Lung (tissue), 12 donors: Measurements from ENCODE around the gene EEPD1. TPM values are rescaled to one million over a fixed set of nuclear protein-coding genes. Genes with fewer than 3 reads are reported as not detected.

Source experiments
- ATAC-seq: fragments of 200-7000 bp; cut with Tn5 transposase; one replicate; pipeline ENCODE4 v1.9.1; 2020; ENCODE audit warnings: moderate number of reproducible peaks; ENCODE audit not compliant: insufficient read depth, low FRiP score
- DNase-seq, 3 donors: peaks; one replicate each; pipeline ENCODE4 v3.0.0-alpha.2; 2013 to 2017
- H3K27ac ChIP-seq, 2 donors: one replicate each; pipeline ENCODE4 v1.5.1; 2013; ENCODE audit warnings: mild to moderate bottlenecking in 2 of 2, moderate library complexity in 2 of 2, control low read depth in 1 of 2, inconsistent platforms in 1 of 2, low read depth in 1 of 2, low read length in 1 of 2
- H3K27me3 ChIP-seq, 3 donors: one replicate each; pipeline ENCODE4 v1.5.1; 2013; ENCODE audit warnings: low read length in 2 of 3; ENCODE audit not compliant: control insufficient read depth in 3 of 3, insufficient read depth in 3 of 3
- H3K36me3 ChIP-seq, 4 donors: one replicate each; pipeline ENCODE4 v1.5.1; 2013; ENCODE audit warnings: low read length in 4 of 4, mild to moderate bottlenecking in 1 of 4, moderate library complexity in 1 of 4; ENCODE audit not compliant: control insufficient read depth in 4 of 4, insufficient read depth in 4 of 4
- H3K4me1 ChIP-seq, 5 donors: one replicate each; pipeline ENCODE4 v1.5.1; 2013; ENCODE audit warnings: low read length in 5 of 5, mild to moderate bottlenecking in 2 of 5, moderate library complexity in 1 of 5; ENCODE audit not compliant: control insufficient read depth in 5 of 5, insufficient read depth in 5 of 5
- H3K4me3 ChIP-seq: one replicate; pipeline ENCODE4 v1.5.1; 2013; ENCODE audit warnings: mild to moderate bottlenecking, control low read depth, moderate library complexity
- H3K9ac ChIP-seq, 2 donors: one replicate each; pipeline ENCODE4 v1.5.1; 2013; ENCODE audit warnings: low read length in 2 of 2, control low read depth in 1 of 2; ENCODE audit not compliant: insufficient read depth in 1 of 2
- H3K9me3 ChIP-seq, 4 donors: one replicate each; pipeline ENCODE4 v1.5.1; 2013; ENCODE audit warnings: low read length in 3 of 4, mild to moderate bottlenecking in 1 of 4, moderate library complexity in 1 of 4; ENCODE audit not compliant: control insufficient read depth in 4 of 4, insufficient read depth in 3 of 4
- WGBS, 2 donors: extraction: QIAGEN DNeasy Blood & Tissue Kit; methylation state at CpG; one replicate each; pipeline ENCODE4 v1.1.7; 2013; 5-methylcytosine and 5-hydroxymethylcytosine counted together
- polyA plus RNA-seq, 2 donors: library from polyadenylated mRNA; stranded (reverse); fragments of 200-250 nt; gene quantifications; one replicate each; pipeline ENCODE4 v1.2.1, GENCODE V29; 2013
- total RNA-seq, 2 donors: library from RNA; depleted of rRNA in 1 of 2; stranded (reverse); fragments of >200 nt in 1 of 2; gene quantifications; one replicate each; pipeline ENCODE4 v1.2.1, GENCODE V29; 2014 to 2021
- TF ChIP-seq, protein P1 (sequence below): IDR thresholded peaks from 2 replicates; pipeline ENCODE4 v1.5.1; 2012; ENCODE audit warnings: mild to moderate bottlenecking; ENCODE audit errors: control extremely low read depth, extremely low read depth
- donor health status: control.
- donor health status: control.
- donor health status: Bipolar disorder and iron deficiency.
- donor health status: healthy.
- donor health status: DM: yes; HTN: yes; CAD: no.

Gene EEPD1
- total and polyA plus RNA-seq, 4 donors = 5.4 to 15.3 (median 7.9) TPM

DNA sequence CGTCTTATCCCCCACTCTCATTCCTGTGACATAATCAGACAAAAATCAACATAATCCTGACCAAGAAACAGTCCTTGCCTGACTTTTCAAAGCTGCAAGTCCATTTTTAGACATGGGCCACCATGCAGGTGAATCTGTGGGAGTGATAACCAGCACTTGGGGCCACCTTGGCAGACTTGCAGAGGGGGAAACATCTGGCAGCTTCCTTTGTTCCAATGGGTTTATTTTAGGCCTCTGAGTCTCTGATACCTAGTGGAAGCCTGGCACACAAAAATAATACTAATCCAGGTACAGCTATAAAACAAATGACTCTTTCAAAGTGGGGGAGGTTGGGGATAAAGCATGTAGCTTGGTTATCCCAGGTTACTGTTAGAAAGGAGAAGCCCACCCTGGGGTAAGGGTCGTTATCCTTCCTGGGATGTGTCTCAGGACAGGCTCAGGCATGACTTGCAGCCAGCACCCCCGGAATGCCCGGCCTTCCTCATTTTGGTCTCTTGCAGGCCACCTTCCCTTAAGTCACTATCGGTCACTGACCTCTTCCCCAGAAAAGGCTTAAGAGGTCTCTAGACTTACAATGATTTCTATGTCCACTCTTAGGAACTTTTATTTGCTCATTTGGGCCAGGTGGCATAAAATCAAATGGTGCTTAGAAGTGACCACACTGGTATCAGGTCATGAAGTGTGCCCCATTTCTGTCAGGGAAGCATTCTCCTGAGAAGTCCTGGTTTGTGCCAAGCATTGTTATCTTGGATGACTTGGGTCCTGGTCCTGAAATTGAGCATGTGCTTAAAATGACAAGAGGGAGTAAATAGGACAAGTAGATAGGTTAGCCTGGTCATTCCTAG, 37.6 kb downstream of the EEPD1 start:
- no peak overlapping the region for H3K4me3 ChIP-seq
- H3K36me3 ChIP-seq = peaks cover 0 to 2% (median 0%) of the 10 kb centered on the region in 4 donors
- H3K27me3 ChIP-seq = no peaks in the 10 kb centered on the region
- H3K9me3 ChIP-seq = no peaks in the 10 kb centered on the region
- H3K27ac ChIP-seq = no peak overlapping the region
- H3K4me1 ChIP-seq = peaks cover 0 to 13% (median 11%) of the 10 kb centered on the region in 5 donors
- no peak overlapping the region for H3K9ac ChIP-seq
- ATAC-seq (peak; percentile 49), DNase-seq (no peak)
- 41 to 71% methylated on average over 5 of the region's 5 CpGs for WGBS, 2 donors
- TF ChIP-seq, protein P1, sequence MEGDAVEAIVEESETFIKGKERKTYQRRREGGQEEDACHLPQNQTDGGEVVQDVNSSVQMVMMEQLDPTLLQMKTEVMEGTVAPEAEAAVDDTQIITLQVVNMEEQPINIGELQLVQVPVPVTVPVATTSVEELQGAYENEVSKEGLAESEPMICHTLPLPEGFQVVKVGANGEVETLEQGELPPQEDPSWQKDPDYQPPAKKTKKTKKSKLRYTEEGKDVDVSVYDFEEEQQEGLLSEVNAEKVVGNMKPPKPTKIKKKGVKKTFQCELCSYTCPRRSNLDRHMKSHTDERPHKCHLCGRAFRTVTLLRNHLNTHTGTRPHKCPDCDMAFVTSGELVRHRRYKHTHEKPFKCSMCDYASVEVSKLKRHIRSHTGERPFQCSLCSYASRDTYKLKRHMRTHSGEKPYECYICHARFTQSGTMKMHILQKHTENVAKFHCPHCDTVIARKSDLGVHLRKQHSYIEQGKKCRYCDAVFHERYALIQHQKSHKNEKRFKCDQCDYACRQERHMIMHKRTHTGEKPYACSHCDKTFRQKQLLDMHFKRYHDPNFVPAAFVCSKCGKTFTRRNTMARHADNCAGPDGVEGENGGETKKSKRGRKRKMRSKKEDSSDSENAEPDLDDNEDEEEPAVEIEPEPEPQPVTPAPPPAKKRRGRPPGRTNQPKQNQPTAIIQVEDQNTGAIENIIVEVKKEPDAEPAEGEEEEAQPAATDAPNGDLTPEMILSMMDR = no peak

DNA sequence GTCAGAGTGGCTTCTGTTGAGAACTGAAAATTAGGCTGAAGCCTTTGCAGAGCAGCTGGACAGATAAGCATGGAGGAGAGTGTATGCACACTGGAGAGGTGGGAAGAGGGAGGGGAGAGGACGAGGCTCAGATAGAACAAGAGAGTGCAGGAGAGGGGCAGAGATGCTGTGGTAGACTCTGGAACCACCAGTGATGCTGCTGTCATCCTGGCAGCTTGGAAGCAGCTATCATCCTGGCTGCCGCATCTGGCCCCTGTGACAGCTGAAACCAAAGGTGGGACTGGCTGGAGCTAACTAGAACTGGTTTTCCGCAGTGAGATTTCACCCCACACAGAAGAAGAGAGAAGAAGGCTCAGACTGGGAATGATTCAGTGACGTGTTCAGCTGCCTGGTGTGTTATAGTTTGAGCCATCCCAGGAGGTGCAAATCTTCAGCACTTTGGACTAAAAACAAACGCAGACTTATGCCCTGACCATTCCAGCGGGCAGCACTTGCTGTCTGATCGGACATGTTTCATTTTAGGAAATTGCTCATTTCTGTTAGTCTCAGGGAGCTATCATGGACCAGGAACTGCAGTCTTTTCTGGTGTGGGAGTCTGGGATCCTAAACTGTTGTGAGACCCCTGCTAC, 38.4 kb downstream of the EEPD1 start:
- Histone ChIP-seq H3K9ac (no peak overlapping the region), H3K4me3 (no peak overlapping the region), H3K27me3 (no peaks in the 10 kb centered on the region), H3K4me1 (peaks cover 0 to 13% (median 11%) of the 10 kb centered on the region in 5 donors), H3K36me3 (no peaks in the 10 kb centered on the region), H3K9me3 (no peaks in the 10 kb centered on the region), H3K27ac (no peak overlapping the region)
- WGBS, 2 donors = 83 to 85% methylated on average over 7 of the region's 7 CpGs
- no peak for ATAC-seq
- DNase-seq = peak in 1 of 3 donors; percentile 42
- TF ChIP-seq, protein P1 = no peak

DNA sequence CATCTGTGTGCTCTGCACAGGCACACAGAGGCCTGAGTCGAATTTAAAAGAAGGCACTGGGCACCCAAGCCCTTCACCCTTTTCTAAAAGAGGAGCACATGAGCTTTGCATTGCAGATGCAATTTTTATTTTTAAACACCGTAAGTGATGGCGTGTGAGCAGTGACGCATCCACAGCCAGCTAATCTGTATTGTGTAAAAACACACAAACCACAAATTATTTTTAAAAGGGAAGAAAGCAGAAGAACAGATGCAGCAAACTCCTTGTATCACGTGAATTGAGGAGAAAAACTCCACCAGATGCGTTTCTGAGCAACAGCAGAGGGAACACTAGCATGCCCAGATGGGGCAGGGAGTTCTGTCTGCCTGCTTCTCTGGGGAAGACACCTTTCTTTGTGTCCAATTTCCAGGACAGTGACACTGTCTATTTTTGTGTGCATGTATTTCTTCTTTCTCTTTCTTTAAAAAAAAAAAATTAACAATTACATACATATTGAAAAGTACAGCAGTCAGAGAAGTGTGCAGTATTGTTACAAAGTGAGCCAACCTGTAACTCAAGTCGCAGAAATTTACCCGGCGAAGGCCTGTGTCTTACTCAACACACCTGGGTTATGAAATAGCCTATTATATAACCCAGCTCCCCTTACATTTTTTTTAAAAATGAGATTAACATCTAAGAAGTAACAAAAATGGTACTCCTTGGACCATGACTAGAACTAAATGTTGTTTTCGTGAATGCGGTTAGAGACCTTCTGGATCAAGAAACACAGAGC, 39.2 kb downstream of the EEPD1 start:
- ATAC-seq = no peak
- Histone ChIP-seq H3K4me1 (peaks cover 0 to 13% (median 11%) of the 10 kb centered on the region in 5 donors), H3K27ac (no peak overlapping the region), H3K27me3 (no peaks in the 10 kb centered on the region), H3K4me3 (no peak overlapping the region), H3K9ac (no peak overlapping the region), H3K9me3 (no peaks in the 10 kb centered on the region), H3K36me3 (no peaks in the 10 kb centered on the region)
- WGBS, 2 donors = 45 to 67% methylated on average over 11 of the region's 11 CpGs
- TF ChIP-seq, protein P1 = no peak
- peak in 2 of 3 donors; percentile 51 to 55 for DNase-seq
